Thoracic aorta (tissue), 2 donors: ENCODE measurements around the gene PALM2AKAP2. TPM values are rescaled to one million over a fixed set of nuclear protein-coding genes. Genes with fewer than 3 reads are reported as not detected.

Experiments used
- ATAC-seq: fragments of 150-250 bp; one replicate; pipeline ENCODE4 v1.8.0; 2017; ENCODE audit warnings: low read depth; ENCODE audit not compliant: insufficient number of reproducible peaks, low FRiP score
- DNase-seq: peaks from one replicate; pipeline ENCODE4 v3.0.0-alpha.2; 2020; ENCODE audit warnings: low spot score
- H3K27ac ChIP-seq, 2 donors: fragments of 200-600 bp; sonication (generic); 1 replicate in 1 of 2; 2 replicates in 1 of 2; pipeline ENCODE4 v1.5.1; 2016; ENCODE audit warnings: mild to moderate bottlenecking in 2 of 2, moderate library complexity in 2 of 2
- H3K27me3 ChIP-seq: fragments of 200-600 bp; sonication (generic); replicated peaks from 2 replicates; pipeline ENCODE4 v1.6.0; 2016; ENCODE audit warnings: mild to moderate bottlenecking; ENCODE audit not compliant: insufficient read depth
- H3K36me3 ChIP-seq: fragments of 200-600 bp; sonication (generic); one replicate; pipeline ENCODE4 v1.5.1; 2016
- H3K4me1 ChIP-seq, 2 donors: fragments of 200-600 bp; sonication (generic); 1 replicate in 1 of 2; 2 replicates in 1 of 2; pipeline versions ENCODE4 v1.5.1 to v1.6.0; 2016; ENCODE audit warnings: low read depth in 2 of 2, mild to moderate bottlenecking in 1 of 2; ENCODE audit not compliant: control insufficient read depth in 1 of 2
- H3K4me3 ChIP-seq: fragments of 200-600 bp; sonication (generic); 2 replicates; pipeline ENCODE4 v1.5.1; 2016; ENCODE audit warnings: mild to moderate bottlenecking
- H3K9me3 ChIP-seq: fragments of 200-600 bp; sonication (generic); 2 replicates; pipeline ENCODE4 v1.5.1; 2016
- total RNA-seq, 2 donors: library from RNA; depleted of rRNA; stranded (reverse); fragments of >200 nt; gene quantifications; one replicate each; pipeline versions ENCODE4 v1.1.0 to v1.2.3, GENCODE V29; 2016
- TF ChIP-seq, protein P1 (sequence below): fragments of 200-600 bp; sonication (generic); IDR thresholded peaks from one replicate; pipeline ENCODE4 v1.5.1; 2019; ENCODE audit warnings: antibody characterized with exemption

Gene PALM2AKAP2
- total RNA-seq, 2 donors from 2014 or later, result 45.9 to 84.2 TPM

DNA sequence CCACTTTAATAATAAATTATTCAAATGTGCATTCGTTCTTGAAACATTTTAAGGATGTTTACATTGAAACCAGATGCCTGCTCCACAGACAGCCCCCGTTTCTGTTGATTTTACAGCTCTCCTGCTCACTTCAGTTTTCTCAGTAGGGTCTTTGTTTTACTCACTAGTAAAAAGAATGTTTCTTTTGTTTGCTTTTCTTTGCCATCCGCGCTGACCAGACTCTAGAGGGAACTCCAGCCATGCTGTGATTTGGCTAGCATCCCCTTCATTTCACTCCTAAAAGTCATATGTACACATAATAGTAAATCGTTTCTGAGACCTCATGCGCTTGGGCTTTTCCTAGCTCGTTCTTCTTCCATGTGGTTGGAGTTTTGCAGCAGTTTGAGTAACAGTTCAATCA is 28.7 kb upstream of the PALM2AKAP2 start:
- DNase-seq (no peak), ATAC-seq (no peak)
- TF ChIP-seq, protein P1, sequence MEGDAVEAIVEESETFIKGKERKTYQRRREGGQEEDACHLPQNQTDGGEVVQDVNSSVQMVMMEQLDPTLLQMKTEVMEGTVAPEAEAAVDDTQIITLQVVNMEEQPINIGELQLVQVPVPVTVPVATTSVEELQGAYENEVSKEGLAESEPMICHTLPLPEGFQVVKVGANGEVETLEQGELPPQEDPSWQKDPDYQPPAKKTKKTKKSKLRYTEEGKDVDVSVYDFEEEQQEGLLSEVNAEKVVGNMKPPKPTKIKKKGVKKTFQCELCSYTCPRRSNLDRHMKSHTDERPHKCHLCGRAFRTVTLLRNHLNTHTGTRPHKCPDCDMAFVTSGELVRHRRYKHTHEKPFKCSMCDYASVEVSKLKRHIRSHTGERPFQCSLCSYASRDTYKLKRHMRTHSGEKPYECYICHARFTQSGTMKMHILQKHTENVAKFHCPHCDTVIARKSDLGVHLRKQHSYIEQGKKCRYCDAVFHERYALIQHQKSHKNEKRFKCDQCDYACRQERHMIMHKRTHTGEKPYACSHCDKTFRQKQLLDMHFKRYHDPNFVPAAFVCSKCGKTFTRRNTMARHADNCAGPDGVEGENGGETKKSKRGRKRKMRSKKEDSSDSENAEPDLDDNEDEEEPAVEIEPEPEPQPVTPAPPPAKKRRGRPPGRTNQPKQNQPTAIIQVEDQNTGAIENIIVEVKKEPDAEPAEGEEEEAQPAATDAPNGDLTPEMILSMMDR, result no peak

DNA sequence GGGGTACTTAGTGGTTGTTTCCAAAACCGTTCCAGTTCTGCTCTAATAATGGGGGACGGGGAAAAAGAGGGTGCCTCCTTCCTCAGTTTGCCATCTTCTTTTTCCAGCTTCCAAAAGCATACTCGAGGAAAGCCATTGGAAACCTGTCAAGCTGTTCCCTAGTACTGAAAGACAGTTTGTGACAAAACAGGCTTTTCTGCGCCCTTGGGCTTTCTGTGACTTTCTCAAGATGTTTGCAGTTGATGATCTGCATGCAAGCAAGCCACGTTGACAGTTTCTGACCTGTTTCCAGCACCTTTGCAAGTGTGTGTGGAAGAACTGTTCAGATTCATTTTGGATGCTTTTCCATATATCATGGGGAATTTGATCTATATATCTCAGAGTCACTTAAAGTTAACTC is 26.7 kb upstream of the PALM2AKAP2 start:
- H3K36me3 ChIP-seq, result no peaks in the 10 kb centered on the region
- H3K9me3 ChIP-seq, result no peaks in the 10 kb centered on the region
- TF ChIP-seq, protein P1, result no peak
- DNase-seq, result no peak
- H3K27ac ChIP-seq, result no peak overlapping the region
- H3K27me3 ChIP-seq, result no peaks in the 10 kb centered on the region
- ATAC-seq, result no peak
- H3K4me3 ChIP-seq, result no peak overlapping the region
- H3K4me1 ChIP-seq, result peaks cover 4 to 16% of the 10 kb centered on the region in 2 donors

More for the DNA sequence above, 28.7 kb upstream of the PALM2AKAP2 start:
- Histone ChIP-seq H3K27ac (peak overlapping the region in 1 of 2 donors; percentile 20), H3K36me3 (no peaks in the 10 kb centered on the region), H3K9me3 (no peaks in the 10 kb centered on the region), H3K27me3 (no peaks in the 10 kb centered on the region), H3K4me1 (peaks cover 10 to 30% of the 10 kb centered on the region in 2 donors), H3K4me3 (no peak overlapping the region)

DNA sequence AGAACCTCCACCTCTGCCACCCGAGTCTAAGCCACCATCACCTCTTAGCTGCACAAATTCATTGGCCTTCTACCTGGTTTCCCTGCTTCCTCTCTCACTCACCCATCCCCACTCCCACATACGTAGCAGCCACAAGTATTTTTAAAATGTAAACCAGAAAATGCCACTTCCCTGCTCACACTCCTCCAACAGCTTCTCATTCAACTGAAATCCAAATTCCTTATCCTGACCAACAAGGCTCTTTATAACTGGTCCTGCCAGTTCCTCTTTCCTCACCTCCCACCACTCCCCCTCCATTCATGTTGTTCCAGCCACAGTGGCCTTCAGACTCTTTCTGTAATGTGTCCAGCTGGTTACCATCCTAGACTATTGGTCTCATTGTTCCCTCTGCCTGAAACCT is 25.0 kb upstream of the PALM2AKAP2 start:
- ATAC-seq (no peak), DNase-seq (no peak)
- Histone ChIP-seq H3K27ac (no peak overlapping the region), H3K27me3 (no peaks in the 10 kb centered on the region), H3K36me3 (no peaks in the 10 kb centered on the region), H3K9me3 (no peaks in the 10 kb centered on the region), H3K4me3 (no peak overlapping the region), H3K4me1 (peaks cover 4 to 14% of the 10 kb centered on the region in 2 donors)
- TF ChIP-seq, protein P1, result no peak

DNA sequence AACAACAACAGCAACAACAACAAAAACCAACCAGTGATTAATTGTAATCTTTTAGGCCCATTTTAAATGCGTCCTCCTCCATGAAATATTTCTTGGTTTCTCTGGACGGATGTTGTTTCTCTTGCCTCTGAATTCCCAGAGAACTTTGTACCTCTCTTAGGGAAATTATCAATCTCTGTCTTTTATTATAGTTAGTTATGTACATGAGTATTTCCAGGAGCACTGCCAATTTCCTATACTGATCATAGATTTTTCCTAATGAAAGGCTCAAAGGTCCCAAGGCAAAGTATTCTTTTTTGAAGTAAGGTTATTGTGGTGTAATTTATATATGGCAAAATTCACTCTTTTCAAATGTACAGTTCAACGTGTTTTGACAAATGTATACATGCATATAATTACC is 20.4 kb upstream of the PALM2AKAP2 start:
- H3K27ac ChIP-seq, result no peak overlapping the region
- no peaks in the 10 kb centered on the region for H3K36me3 ChIP-seq
- DNase-seq (no peak), ATAC-seq (no peak)
- no peaks in the 10 kb centered on the region for H3K27me3 ChIP-seq
- H3K4me1 ChIP-seq, result no peaks in the 10 kb centered on the region
- TF ChIP-seq, protein P1, result no peak
- H3K9me3 ChIP-seq, result no peaks in the 10 kb centered on the region
- no peak overlapping the region for H3K4me3 ChIP-seq

DNA sequence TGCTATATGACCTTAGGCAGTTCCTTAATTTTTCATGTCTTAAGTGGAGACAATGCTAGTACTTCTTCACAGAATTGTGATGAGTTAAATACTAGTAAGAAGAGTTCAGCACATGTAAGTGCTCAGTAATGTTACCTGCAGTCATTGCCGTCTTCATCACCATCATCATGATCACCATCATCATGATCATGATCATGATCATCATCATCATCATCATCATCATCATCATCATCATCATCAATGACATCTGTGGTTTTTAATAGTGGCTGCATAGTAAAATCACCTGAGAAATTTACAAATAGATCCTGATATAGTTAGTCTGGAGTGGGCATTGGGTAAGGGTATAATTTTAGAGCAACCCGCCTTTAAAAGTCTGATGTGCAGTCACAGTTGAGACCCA is 14.7 kb upstream of the PALM2AKAP2 start:
- no peaks in the 10 kb centered on the region for H3K36me3 ChIP-seq
- H3K27me3 ChIP-seq, result no peaks in the 10 kb centered on the region
- peaks cover 13 to 18% of the 10 kb centered on the region in 2 donors for H3K4me1 ChIP-seq
- H3K27ac ChIP-seq, result no peak overlapping the region
- TF ChIP-seq, protein P1, result no peak
- no peaks in the 10 kb centered on the region for H3K9me3 ChIP-seq
- H3K4me3 ChIP-seq, result no peak overlapping the region
- DNase-seq (no peak), ATAC-seq (no peak)
